Muscle of back (tissue), 11 donors: ENCODE measurements around the gene HCAR2. TPM values are rescaled to one million over a fixed set of nuclear protein-coding genes. Genes with fewer than 3 reads are reported as not detected.
"Not testable (repeated sequence)": the region's sequence is repeated elsewhere in the genome, so short reads cannot be mapped to it uniquely, and the experiment has no call there.

Source experiments
- DNase-seq, 3 donors: peaks; one replicate each; pipeline versions ENCODE4 v3.0.0 to v3.0.0-alpha.2; 2013
- polyA plus RNA-seq, 10 donors: library from polyadenylated mRNA; unstranded; fragments of 120-200 nt; gene quantifications; one replicate each; pipeline ENCODE4 v1.2.1, GENCODE V29; 2013; ENCODE audit not compliant: insufficient read length in 10 of 10

HCAR2 gene
- polyA plus RNA-seq, 10 donors = 0.12 to 2.7 (median 0.20) TPM; not detected in 3

GRCh38 chr12:122721057-122721545, 17.9 kb upstream of the HCAR2 start:
- DNase-seq = no peak

- not testable (repeated sequence) for DNase-seq
Observed at GRCh38 chr12:122716658-122717057, 13.5 kb upstream of the HCAR2 start, which contains the start of gene HCAR3. TSS of gene HCAR3 (minus strand) at chr12:122716811. CDS start at chr12:122716737, 74 bp downstream.

DNA sequence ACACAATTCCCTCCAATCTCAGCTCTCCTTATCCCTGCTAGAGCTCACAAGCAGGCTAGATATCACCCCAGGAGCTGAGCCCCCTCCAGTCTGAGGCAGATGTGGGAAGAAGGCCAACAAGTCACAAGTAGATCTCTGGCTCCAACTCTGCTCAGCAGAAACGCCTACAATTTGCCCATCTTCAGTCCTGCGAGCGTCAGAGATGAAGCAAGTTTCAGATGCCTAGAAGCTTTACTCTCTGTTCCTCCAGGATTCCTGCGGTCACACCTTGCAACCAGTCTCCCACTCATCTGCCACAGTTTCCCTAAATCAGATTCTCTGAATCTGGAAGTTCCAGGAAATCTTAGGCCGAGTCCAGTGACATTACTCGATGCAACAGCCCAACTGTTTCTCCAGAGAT, 12.1 kb upstream of the HCAR2 start:
- DNase-seq = not testable (repeated sequence)

DNA sequence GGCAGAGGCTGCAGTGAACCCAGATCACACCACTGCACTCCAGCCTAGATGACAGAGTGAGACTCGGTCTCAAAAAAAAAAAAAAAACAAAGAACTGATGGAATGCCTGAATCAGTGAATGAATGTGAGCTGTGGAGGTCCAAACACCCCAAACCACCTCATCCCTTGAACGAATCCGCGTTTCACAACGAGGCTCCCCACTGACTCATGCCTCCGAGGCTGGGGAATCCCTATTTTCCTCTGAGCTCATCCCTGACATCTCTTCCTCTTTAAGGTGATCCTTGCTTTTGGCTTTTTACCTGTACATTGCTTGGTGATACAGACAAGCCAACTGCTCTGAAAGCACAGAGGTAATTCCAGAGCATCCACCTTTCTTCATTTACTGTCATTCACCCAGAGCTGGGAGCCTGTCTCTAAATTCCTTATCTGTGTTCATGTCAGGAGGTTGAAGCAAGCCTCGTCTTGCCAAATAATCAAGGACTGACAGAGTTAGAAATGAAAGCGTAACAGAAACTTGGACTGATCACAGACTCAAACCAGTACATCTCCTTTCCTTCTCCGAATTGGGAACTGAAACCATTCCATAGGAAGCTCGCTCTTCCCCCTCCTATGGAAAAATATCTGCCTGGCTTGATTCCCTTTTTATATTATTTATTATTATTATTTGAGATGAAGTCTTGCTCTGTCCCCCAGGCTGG, 10.5 kb upstream of the HCAR2 start:
- not testable (repeated sequence) for DNase-seq

GRCh38 chr12:122711266-122711665, 8.1 kb upstream of the HCAR2 start:
- not testable (repeated sequence) for DNase-seq

DNA sequence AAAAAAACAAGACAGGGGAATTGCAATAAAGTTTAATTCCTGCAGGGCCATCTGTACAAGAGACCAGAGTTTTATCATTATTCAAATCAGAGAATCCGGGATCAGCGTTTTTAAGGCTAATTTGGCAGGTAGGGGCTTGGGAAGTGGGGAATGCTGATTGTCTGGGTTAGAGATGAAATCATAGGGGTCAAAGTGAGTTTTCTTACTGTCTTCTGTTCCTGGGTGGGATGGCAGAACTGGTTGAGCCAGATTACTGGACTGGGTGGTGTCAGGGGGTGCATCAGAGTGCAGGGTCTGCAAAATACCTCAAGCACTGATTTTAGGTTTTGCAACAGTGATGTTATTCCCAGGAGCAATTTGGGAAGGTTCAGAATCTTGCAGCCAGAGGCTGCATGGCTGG, 7.2 kb upstream of the HCAR2 start:
- not testable (repeated sequence) for DNase-seq

DNA sequence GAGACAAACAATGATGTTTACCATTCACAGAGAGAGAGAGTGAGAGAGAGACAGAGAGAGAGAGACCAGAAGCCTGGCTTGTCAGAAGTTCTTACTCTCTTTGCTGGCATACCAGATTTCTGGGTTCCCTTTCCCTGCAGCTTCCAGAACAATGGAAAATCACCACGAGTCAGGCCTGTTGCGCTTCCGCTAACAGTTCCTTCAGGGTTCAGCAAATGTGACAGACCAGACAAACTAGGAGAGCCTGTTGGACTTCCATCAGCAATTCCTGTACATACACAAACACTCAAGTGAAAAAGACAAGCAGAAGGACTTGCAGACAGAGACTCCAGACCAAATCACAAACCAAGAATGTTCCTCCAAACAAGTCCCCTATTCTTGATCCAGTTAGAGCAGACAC, 6.1 kb upstream of the HCAR2 start:
- DNase-seq = not testable (repeated sequence)

GRCh38 chr12:122703841-122704240, 684 bp upstream of the HCAR2 start:
- DNase-seq = not testable (repeated sequence)

- DNase-seq = not testable (repeated sequence)
Observed at GRCh38 chr12:122701481-122701880, 1.7 kb downstream of the HCAR2 start.

GRCh38 chr12:122700038-122700710, 3.0 kb downstream of the HCAR2 start:
- DNase-seq = not testable (repeated sequence)

DNA sequence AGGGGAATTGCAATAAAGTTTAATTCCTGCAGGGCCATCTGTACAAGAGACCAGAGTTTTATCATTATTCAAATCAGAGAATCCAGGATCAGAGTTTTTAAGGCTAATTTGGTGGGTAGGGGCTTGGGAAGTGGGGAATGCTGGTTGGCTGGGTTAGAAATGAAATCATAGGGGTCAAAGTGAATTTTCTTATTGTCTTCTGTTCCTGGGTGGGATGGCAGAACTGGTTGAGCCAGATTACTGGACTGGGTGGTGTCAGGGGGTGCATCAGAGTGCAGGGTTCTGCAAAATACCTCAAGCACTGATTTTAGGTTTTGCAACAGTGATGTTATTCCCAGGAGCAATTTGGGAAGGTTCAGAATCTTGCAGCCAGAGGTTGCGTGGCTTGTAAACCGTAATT, 6.2 kb downstream of the HCAR2 start:
- DNase-seq = not testable (repeated sequence)

DNA sequence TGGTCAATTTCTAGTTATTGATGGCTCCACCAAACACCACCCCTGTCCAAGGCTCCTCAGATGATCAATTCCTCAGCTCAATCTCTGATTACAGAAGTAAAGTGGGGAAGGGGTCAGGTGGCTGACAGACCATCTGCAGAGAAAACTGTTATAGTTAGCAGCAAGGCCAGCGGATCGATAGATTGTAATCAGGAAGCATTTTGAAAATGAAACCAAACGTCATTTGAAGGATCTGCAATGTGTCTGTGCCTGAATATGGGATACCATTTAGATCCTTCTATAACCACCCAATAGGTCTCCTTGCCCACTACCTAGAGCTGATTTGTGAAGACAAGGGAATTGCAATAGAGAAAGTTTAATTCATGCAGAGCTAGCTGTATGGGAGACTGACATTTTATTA, 11.6 kb downstream of the HCAR2 start:
- no peak for DNase-seq

GRCh38 chr12:122688291-122688690, 14.9 kb downstream of the HCAR2 start:
- DNase-seq = no peak

DNA sequence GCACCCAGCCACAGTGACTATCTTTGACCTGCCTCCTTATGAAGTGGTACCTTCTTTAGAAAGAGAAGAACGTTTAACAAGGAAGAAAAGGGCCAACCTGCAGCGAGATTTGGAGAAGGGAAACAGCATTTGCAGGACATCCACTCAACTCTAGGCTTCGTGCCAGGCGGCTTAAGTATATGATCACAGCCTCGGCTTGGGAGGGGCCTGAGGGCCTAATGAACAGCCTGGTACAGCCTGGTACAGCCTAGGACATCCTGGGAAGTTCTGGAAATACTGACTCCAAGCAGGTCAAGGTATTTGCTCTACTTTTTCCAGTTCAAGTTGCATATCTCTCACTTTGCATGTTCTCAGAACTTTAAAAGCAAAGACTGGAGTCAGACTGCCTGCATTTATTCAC, 16.1 kb downstream of the HCAR2 start:
- DNase-seq = no peak

GRCh38 chr12:122686538-122686937, 16.6 kb downstream of the HCAR2 start:
- DNase-seq = no peak

DNA sequence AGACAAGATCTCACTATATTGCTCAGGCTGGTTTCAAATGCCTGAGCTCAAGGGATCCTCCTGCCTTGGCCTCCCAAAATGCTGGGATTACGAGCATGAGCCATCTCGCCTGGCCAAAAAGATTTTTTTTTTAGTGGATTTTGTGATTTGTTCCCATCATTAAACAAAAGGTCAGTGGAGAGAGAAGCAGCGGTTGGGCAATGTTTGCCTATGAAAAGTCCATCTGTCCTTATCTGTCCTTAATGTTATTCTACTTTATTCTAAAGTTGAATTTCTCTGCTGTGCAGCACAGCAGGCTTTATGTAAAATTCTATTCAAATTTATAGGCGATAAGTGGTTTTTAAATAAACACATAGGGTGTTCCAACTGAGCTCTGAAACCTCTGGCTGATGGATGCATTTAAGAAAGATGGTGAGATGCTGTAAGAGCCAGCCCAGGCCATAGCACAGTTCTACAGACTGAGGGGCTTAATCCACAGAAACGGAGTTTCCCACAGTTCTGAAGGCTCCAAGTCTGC, 18.8 kb downstream of the HCAR2 start:
- DNase-seq = no peak

DNA sequence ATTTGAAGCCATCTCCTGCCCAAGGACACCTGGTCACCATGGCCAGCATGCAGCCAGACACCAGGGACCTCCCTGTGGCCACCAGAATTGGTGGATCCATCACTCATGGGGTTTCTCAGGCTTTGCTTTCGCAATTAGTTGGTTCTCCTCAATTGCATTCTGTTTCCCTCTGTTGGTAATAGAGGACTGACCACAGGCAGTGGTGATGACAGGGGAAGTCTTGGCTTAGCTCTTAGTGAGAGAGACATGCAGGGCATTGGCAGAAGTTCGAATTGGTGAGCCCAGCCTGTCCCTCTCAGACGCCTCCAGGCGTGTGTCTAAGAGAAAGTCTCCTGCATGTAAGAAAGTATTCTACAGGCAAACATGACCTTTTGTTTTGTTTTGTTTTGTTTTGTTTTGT, 21.3 kb downstream of the HCAR2 start:
- DNase-seq = peak in 1 of 3 donors; percentile 10

GRCh38 chr12:122680989-122681388, 22.2 kb downstream of the HCAR2 start:
- not testable (repeated sequence) for DNase-seq

- not testable (repeated sequence) for DNase-seq
Observed at GRCh38 chr12:122676781-122677180, 26.4 kb downstream of the HCAR2 start.

DNA sequence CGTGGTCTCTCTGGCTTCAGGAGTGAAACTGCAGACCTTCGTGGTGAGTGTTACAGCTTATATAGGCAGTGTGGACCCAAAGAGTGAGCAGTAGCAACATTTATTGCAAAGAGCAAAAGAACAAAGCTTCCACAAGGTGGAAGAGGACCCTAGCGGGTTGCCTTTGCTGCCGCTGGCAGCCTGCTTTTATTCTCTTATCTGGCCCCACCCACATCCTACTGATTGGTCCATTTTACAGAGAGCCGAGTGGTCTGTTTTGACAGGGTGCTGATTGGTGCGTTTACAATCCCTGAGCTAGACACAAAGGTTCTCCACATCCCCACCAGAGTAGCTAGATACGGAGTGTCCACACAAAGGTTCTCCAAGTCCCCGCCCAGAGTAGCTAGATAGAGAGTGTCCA, 27.1 kb downstream of the HCAR2 start:
- not testable (repeated sequence) for DNase-seq

DNA sequence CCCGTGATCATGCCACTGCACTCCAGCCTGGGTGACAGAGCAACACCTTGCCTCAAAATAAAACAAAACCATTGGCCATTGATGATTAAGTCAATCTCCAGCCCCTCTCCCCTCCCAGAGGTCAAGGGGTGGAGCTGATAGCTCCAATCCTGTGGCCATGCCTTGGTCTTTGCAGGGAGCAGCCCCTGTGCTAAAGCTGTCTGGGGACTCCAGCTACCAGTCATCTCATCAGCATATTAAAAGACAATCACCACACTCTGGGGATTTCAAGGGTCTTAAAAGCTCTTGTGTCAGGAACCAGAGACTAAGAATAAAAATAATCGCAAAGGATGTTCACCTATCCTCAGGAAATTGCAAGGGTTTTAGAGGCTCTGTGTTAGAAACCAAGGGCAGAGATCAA, 30.6 kb downstream of the HCAR2 start:
- no peak for DNase-seq

DNA sequence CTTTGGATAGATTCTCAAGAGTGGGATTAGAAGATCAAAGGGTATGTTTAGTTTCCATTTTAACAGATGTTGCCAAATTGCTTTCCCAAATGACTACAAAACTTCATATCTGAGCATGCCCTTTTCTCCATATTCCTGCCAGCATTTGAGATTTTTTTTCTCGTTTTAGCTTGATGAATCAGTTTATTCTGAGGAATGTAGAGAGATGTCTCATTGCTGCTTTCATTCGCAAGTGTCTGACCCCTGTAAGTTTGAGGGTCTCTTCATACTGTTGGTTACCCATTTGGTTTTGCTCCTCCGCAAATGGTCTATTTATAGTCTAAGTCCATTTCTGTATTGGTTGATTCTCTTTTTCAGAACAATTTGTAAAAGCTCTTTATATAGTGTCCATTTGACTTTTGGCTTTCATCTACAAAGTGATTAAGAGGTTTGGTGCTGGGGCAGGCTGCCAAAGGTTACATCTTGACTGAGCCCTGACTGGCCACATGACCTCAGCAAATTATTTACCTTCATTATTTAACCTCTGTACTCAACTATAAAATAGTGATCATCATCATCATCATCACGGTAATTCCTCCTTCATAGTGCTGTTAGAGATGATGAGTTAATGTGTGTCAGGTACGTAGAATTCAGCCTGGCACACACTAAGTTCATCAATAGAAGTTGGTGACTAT, 33.6 kb downstream of the HCAR2 start:
- no peak for DNase-seq
